Stomach (tissue), 9 donors: ENCODE data around the gene ALDH3B1. TPM values are rescaled to one million over a fixed set of nuclear protein-coding genes. Genes with fewer than 3 reads are reported as not detected.

Source experiments
- DNase-seq, 2 donors: peaks; one replicate each; pipeline versions ENCODE4 v3.0.0 to v3.0.0-alpha.2; 2013 to 2019
- H3K27ac ChIP-seq, 5 donors: fragments of 200-600 bp in 4 of 5; sonication (generic) in 4 of 5; one replicate each; pipeline ENCODE4 v1.5.1; 2013 to 2019; ENCODE audit warnings: mild to moderate bottlenecking in 1 of 5, moderate library complexity in 1 of 5
- H3K27me3 ChIP-seq, 3 donors: fragments of 200-600 bp; sonication (generic); one replicate each; pipeline ENCODE4 v1.5.1; 2017 to 2019; ENCODE audit warnings: mixed run types in 1 of 3
- H3K36me3 ChIP-seq, 4 donors: fragments of 200-600 bp; sonication (generic); 1 replicate in 3 of 4; 2 replicates in 1 of 4; pipeline ENCODE4 v1.5.1; 2016 to 2019
- H3K4me1 ChIP-seq, 4 donors: fragments of 200-600 bp; sonication (generic); one replicate each; pipeline ENCODE4 v1.5.1; 2016 to 2019
- H3K4me3 ChIP-seq, 4 donors: fragments of 200-600 bp; sonication (generic) in 3 of 4; one replicate each; pipeline ENCODE4 v1.5.1; 2016 to 2019; ENCODE audit warnings: mild to moderate bottlenecking in 1 of 4
- H3K9me3 ChIP-seq, 4 donors: fragments of 200-600 bp; sonication (generic); one replicate each; pipeline ENCODE4 v1.5.1; 2016 to 2019
- CTCF ChIP-seq, 7 experiments: fragments of 450-650 bp in 4 of 7; fragments of 200-600 bp in 3 of 7; sonication (generic) in 3 of 7; IDR thresholded peaks; one replicate each; pipeline ENCODE4 v1.5.1; 2016 to 2019; ENCODE audit warnings: antibody characterized with exemption in 7 of 7, control low read depth in 2 of 7, mild to moderate bottlenecking in 1 of 7
- EP300 ChIP-seq: sonication (generic); formaldehyde crosslinking; IDR thresholded peaks from one replicate; pipeline ENCODE4 v1.6.1; 2017; ENCODE audit warnings: antibody characterized with exemption
- POLR2A ChIP-seq, 4 donors: fragments of 450-650 bp; IDR thresholded peaks; one replicate each; pipeline ENCODE4 v1.6.1; 2016; ENCODE audit warnings: antibody characterized with exemption in 4 of 4, control low read depth in 2 of 4, mild to moderate bottlenecking in 1 of 4, moderate library complexity in 1 of 4
- POLR2AphosphoS5 ChIP-seq, 3 donors: sonication (generic); formaldehyde crosslinking; IDR thresholded peaks; one replicate each; pipeline ENCODE4 v1.6.1; 2016; ENCODE audit warnings: antibody characterized with exemption in 3 of 3
- WGBS, 5 donors: extraction: QIAGEN DNeasy Blood & Tissue Kit in 3 of 5; methylation state at CpG; one replicate each; pipeline versions ENCODE4 v1.1.5 to v1.1.7; 2013 to 2018; 5-methylcytosine and 5-hydroxymethylcytosine counted together
- intact Hi-C: fragments of 100-400 bp; cut with DNase I; formaldehyde crosslinking; loops from one replicate; pipeline ENCODE4 v1.15.1; 2023; ENCODE audit warnings: low total_unique reads
- polyA plus RNA-seq, 3 donors: library from polyadenylated mRNA; stranded (reverse); fragments of 200-250 nt; gene quantifications; one replicate each; pipeline ENCODE4 v1.2.3, GENCODE V29; 2013
- total RNA-seq, 5 donors: library from RNA; depleted of rRNA; stranded (reverse); fragments of >200 nt; gene quantifications; one replicate each; pipeline versions ENCODE4 v1.1.0 to v1.2.3, GENCODE V29; 2014 to 2016
- donor health status: healthy with polysubstance abuse.
- donor health status: Bipolar disorder and iron deficiency.
- donor health status: healthy.

ALDH3B1 gene
- total and polyA plus RNA-seq, 8 donors: 2.9 to 55.0 (median 13.0) TPM

GRCh38 chr11:68002575-68002937 is 7.6 kb upstream of the ALDH3B1 start:
- Histone ChIP-seq H3K27ac (peak overlapping the region in 4 of 5 donors; percentile 60 to 91 (median 82)), H3K4me1 (peaks cover 6 to 40% (median 31%) of the 10 kb centered on the region in 4 donors), H3K4me3 (peak overlapping the region; percentile 68 to 82 (median 77)), H3K36me3 (peaks cover 0 to 7% (median 0%) of the 10 kb centered on the region in 4 donors), H3K27me3 (no peaks in the 10 kb centered on the region), H3K9me3 (no peaks in the 10 kb centered on the region)
- intact Hi-C loops: no loop called here
- TF ChIP-seq POLR2A (IDR thresholded peaks at IDR 0.05): no peak
- no peak for TF ChIP-seq EP300
- no peak for TF ChIP-seq CTCF (IDR thresholded peaks at IDR 0.05)
- TF ChIP-seq POLR2AphosphoS5 (IDR thresholded peaks at IDR 0.05): no peak
- DNase-seq: no peak
- WGBS, 5 donors: 64 to 75% (median 68%) methylated on average over 9 of the region's 9 CpGs

GRCh38 chr11:68002938-68003845 is 6.9 kb upstream of the ALDH3B1 start:
- DNase-seq: peak; percentile 75 to 79
- peak overlapping the region; percentile 60 to 91 (median 87) for H3K27ac ChIP-seq
- H3K36me3 ChIP-seq: peaks cover 0 to 7% (median 0%) of the 10 kb centered on the region in 4 donors
- no peaks in the 10 kb centered on the region for H3K9me3 ChIP-seq
- peak overlapping the region; percentile 68 to 82 (median 77) for H3K4me3 ChIP-seq
- intact Hi-C loops: no loop called here
- peaks cover 9 to 43% (median 35%) of the 10 kb centered on the region in 4 donors for H3K4me1 ChIP-seq
- WGBS, 5 donors: 11 to 39% (median 13%) methylated on average over 30 to 86 of the region's 86 CpGs
- no peaks in the 10 kb centered on the region for H3K27me3 ChIP-seq
- TF ChIP-seq CTCF (IDR thresholded peaks at IDR 0.05) (no peak), POLR2A (IDR thresholded peaks at IDR 0.05) (no peak), EP300 (no peak), POLR2AphosphoS5 (IDR thresholded peaks at IDR 0.05) (no peak)

- no peaks in the 10 kb centered on the region for H3K27me3 ChIP-seq
- TF ChIP-seq CTCF (IDR thresholded peaks at IDR 0.05): no peak
- TF ChIP-seq POLR2AphosphoS5 (IDR thresholded peaks at IDR 0.05): peak in 2 of 3 donors; percentile 59 to 67
- TF ChIP-seq POLR2A (IDR thresholded peaks at IDR 0.05): no peak
- TF ChIP-seq EP300: no peak
- intact Hi-C loops: no loop called here
- no peaks in the 10 kb centered on the region for H3K9me3 ChIP-seq
- 3 to 22% (median 4%) methylated on average over 7 to 64 of the region's 64 CpGs for WGBS, 5 donors
- peaks cover 15 to 51% (median 43%) of the 10 kb centered on the region in 4 donors for H3K4me1 ChIP-seq
- peak within 1 kb of the TSS; percentile 60 to 91 (median 87) for H3K27ac ChIP-seq
- DNase-seq: peak; percentile 93 to 94
- peak within 1 kb of the TSS; percentile 68 to 82 (median 77) for H3K4me3 ChIP-seq
- H3K36me3 ChIP-seq: peaks cover 0 to 3% (median 0%) of the 10 kb centered on the region in 4 donors
These were observed 6.1 kb upstream of the ALDH3B1 start, which contains the start of gene UNC93B1 for GRCh38 chr11:68003846-68004550. Gene UNC93B1, minus strand, starts transcription at chr11:68004097. Its CDS starts 54 bp downstream, at chr11:68004043.
